Heart left ventricle (tissue), 16 donors: ENCODE data around the gene LAMA4. TPM values are rescaled to one million over a fixed set of nuclear protein-coding genes. Genes with fewer than 3 reads are reported as not detected.

ENCODE experiments used
- ATAC-seq, 4 donors: fragments of 200-7000 bp; cut with Tn5 transposase; one replicate each; pipeline ENCODE4 v1.9.1; 2020 to 2022; ENCODE audit warnings: moderate library complexity in 4 of 4, mild to moderate bottlenecking in 3 of 4, moderate number of reproducible peaks in 1 of 4
- DNase-seq, 5 donors: peaks; one replicate each; pipeline ENCODE4 v3.0.0-alpha.2; 2020
- H3K27ac ChIP-seq, 12 donors: fragments of 200-600 bp; sonication (generic) in 4 of 12; one replicate each; pipeline versions ENCODE4 v1.5.0 to v1.8.0; 2016 to 2022; ENCODE audit warnings: mild to moderate bottlenecking in 2 of 12
- H3K27me3 ChIP-seq, 9 donors: fragments of 200-600 bp; sonication (generic) in 2 of 9; one replicate each; pipeline versions ENCODE4 v1.5.1 to v1.8.0; 2016 to 2022; ENCODE audit warnings: mild to moderate bottlenecking in 3 of 9
- H3K36me3 ChIP-seq, 9 donors: fragments of 200-600 bp; sonication (generic) in 2 of 9; one replicate each; pipeline versions ENCODE4 v1.5.0 to v1.8.0; 2018 to 2022; ENCODE audit warnings: mild to moderate bottlenecking in 2 of 9
- H3K4me1 ChIP-seq, 12 donors: fragments of 200-600 bp; sonication (generic) in 4 of 12; one replicate each; pipeline versions ENCODE4 v1.5.0 to v1.8.0; 2016 to 2022; ENCODE audit warnings: mild to moderate bottlenecking in 3 of 12
- H3K4me3 ChIP-seq, 12 donors: fragments of 200-600 bp; sonication (generic) in 4 of 12; one replicate each; pipeline versions ENCODE4 v1.5.0 to v1.8.0; 2017 to 2022; ENCODE audit warnings: mild to moderate bottlenecking in 9 of 12, moderate library complexity in 4 of 12
- H3K9me3 ChIP-seq, 12 donors: fragments of 200-600 bp; sonication (generic) in 4 of 12; one replicate each; pipeline versions ENCODE4 v1.5.0 to v1.8.0; 2016 to 2022; ENCODE audit warnings: mild to moderate bottlenecking in 1 of 12
- CTCF ChIP-seq, 12 donors: fragments of 200-600 bp; sonication (generic) in 4 of 12; IDR thresholded peaks; one replicate each; pipeline versions ENCODE4 v1.5.0 to v1.8.0; 2018 to 2022; ENCODE audit warnings: antibody characterized with exemption in 12 of 12, mild to moderate bottlenecking in 5 of 12
- POLR2A ChIP-seq, 2 donors: fragments of 450-650 bp; IDR thresholded peaks; one replicate each; pipeline ENCODE4 v1.6.1; 2017; ENCODE audit warnings: antibody characterized with exemption in 2 of 2, mild to moderate bottlenecking in 2 of 2, moderate library complexity in 2 of 2
- WGBS, 4 donors: extraction: QIAGEN DNeasy Blood & Tissue Kit in 2 of 4; methylation state at CpG; one replicate each; pipeline versions ENCODE4 v1.1.5 to v1.1.7; 2013 to 2018; 5-methylcytosine and 5-hydroxymethylcytosine counted together
- intact Hi-C, 10 donors: fragments of 100-400 bp; cut with DNase I; formaldehyde crosslinking; loops; one replicate each; pipeline versions ENCODE4 v1.11.1 to v1.14.2; 2022
- polyA plus RNA-seq, 2 donors: library from polyadenylated mRNA; stranded (reverse); fragments of 200-250 nt; gene quantifications; one replicate each; pipeline ENCODE4 v1.2.3, GENCODE V29; 2013
- total RNA-seq, 9 donors: library from RNA; depleted of rRNA in 2 of 9; stranded (reverse); fragments of >200 nt in 2 of 9; fragmentation: NEBNext Ultra II Directional in 3 of 9; extraction: Animal tissue kit (Norgen Biotek cat#: 25700) in 3 of 9; gene quantifications; one replicate each; pipeline versions ENCODE4 v1.1.0 to v1.2.4, GENCODE V29; 2016 to 2023
- donor health status: ischemic (EF 13 %, LVEDD 7.1; RV severe dilation, severe dysfunction).
- donor health status: healthy with polysubstance abuse.
- donor health status: DM: no; HTN: yes; CAD: no.
- donor health status: DM: no; HTN: no; CAD: no.
- donor health status: ischemic (EF 25% LVEDD 6.9; RV normal size, moderate dysfunction).
- donor health status: ischemic (EF 25% LVEDD 5.7; RV mildly dilated, moderate dysfunction).
- donor health status: healthy.
- donor health status: DM: yes; HTN: yes; CAD: no.
- donor health status: ischemic (EF 35%, LVEDD 5.7; RV mildly dilated, moderate dysfunction).
- donor health status: nonischemic (EF 11% LVEDD 7.7; RV severe dilation, severe dysfunction).
- donor health status: DM: yes; HTN: yes; CAD: no.
- donor health status: PGD.
- donor health status: ischemic (EF 29% LVEDD 5.4; RV normal size, mild dysfunction).
- donor health status: nonischemic (EF 23%, LVEDD 6.1; RV moderate dilation, normal function).

The LAMA4 gene
- total and polyA plus RNA-seq, 11 donors = 23.8 to 132 (median 56.9) TPM

GRCh38 chr6:112197636-112198035, 56.7 kb downstream of the LAMA4 start:
- Histone ChIP-seq H3K27ac (peak overlapping the region in 8 of 12 donors; percentile 20 to 57 (median 38)), H3K36me3 (peaks cover 0 to 66% (median 9%) of the 10 kb centered on the region in 9 donors), H3K9me3 (no peaks in the 10 kb centered on the region), H3K27me3 (no peaks in the 10 kb centered on the region), H3K4me3 (no peak overlapping the region), H3K4me1 (peaks cover 0 to 60% (median 31%) of the 10 kb centered on the region in 12 donors)
- ATAC-seq = peak in 1 of 4 donors; percentile 28
- WGBS, 4 donors = 66 to 73% (median 67%) methylated on average over 2 of the region's 2 CpGs
- TF ChIP-seq CTCF (IDR thresholded peaks at IDR 0.05) (no peak), POLR2A (IDR thresholded peaks at IDR 0.05) (no peak)
- no peak for DNase-seq
- intact Hi-C loops = loop anchor here in 2 of 10 donors (5.0 to 10.0 kb wide), 2 partner anchors 57 to 65 kb away; partner anchors contain the start of gene LAMA4 (in 1 of the 2)

GRCh38 chr6:112196306-112196705, 58.1 kb downstream of the LAMA4 start:
- H3K27ac ChIP-seq = peak overlapping the region in 1 of 12 donors; percentile 7
- no peak overlapping the region for H3K4me3 ChIP-seq
- ATAC-seq = no peak
- intact Hi-C loops = loop anchor here in 2 of 10 donors (5.0 to 10.0 kb wide), 2 partner anchors 58 to 66 kb away; partner anchors contain the start of gene LAMA4 (in 1 of the 2)
- H3K27me3 ChIP-seq = no peaks in the 10 kb centered on the region
- WGBS, 4 donors = 42 to 84% (median 70%) methylated on average over 1 of the region's 1 CpG
- peaks cover 0 to 62% (median 29%) of the 10 kb centered on the region in 12 donors for H3K4me1 ChIP-seq
- H3K36me3 ChIP-seq = peaks cover 0 to 66% (median 14%) of the 10 kb centered on the region in 9 donors
- TF ChIP-seq CTCF (IDR thresholded peaks at IDR 0.05) (no peak), POLR2A (IDR thresholded peaks at IDR 0.05) (no peak)
- no peak for DNase-seq
- H3K9me3 ChIP-seq = no peaks in the 10 kb centered on the region

- H3K36me3 ChIP-seq = peaks cover 0 to 68% (median 13%) of the 10 kb centered on the region in 9 donors
- H3K4me3 ChIP-seq = no peak overlapping the region
- ATAC-seq (no peak), DNase-seq (no peak)
- peaks cover 0 to 65% (median 30%) of the 10 kb centered on the region in 12 donors for H3K4me1 ChIP-seq
- TF ChIP-seq CTCF (IDR thresholded peaks at IDR 0.05) (no peak), POLR2A (IDR thresholded peaks at IDR 0.05) (no peak)
- peak overlapping the region in 3 of 12 donors; percentile 9 to 32 (median 21) for H3K27ac ChIP-seq
- H3K27me3 ChIP-seq = no peaks in the 10 kb centered on the region
- WGBS, 4 donors = 87 to 97% (median 92%) methylated on average over 3 of the region's 3 CpGs
- H3K9me3 ChIP-seq = no peaks in the 10 kb centered on the region
- intact Hi-C loops = loop anchor here in 2 of 10 donors (5.0 to 10.0 kb wide), 2 partner anchors 60 to 67 kb away; partner anchors contain the start of gene LAMA4 (in 1 of the 2)
Observed at GRCh38 chr6:112195166-112195565, 59.2 kb downstream of the LAMA4 start.

- no peak for TF ChIP-seq POLR2A (IDR thresholded peaks at IDR 0.05)
- no peak for TF ChIP-seq CTCF (IDR thresholded peaks at IDR 0.05)
Observed at GRCh38 chr6:112194511-112194910, 59.9 kb downstream of the LAMA4 start.

More at GRCh38 chr6:112194511-112194910, 59.9 kb downstream of the LAMA4 start:
- Histone ChIP-seq H3K4me3 (no peak overlapping the region), H3K36me3 (peaks cover 0 to 68% (median 14%) of the 10 kb centered on the region in 9 donors), H3K27me3 (no peaks in the 10 kb centered on the region), H3K27ac (peak overlapping the region in 5 of 12 donors; percentile 19 to 47 (median 28)), H3K9me3 (no peaks in the 10 kb centered on the region), H3K4me1 (peaks cover 0 to 71% (median 32%) of the 10 kb centered on the region in 12 donors)
- no peak for ATAC-seq
- intact Hi-C loops = loop anchor here in 4 of 10 donors (5.0 to 10.0 kb wide), 3 partner anchors 58 to 83 kb away; partner anchors contain the start of gene LAMA4 (in 3 of the 4)
- no peak for DNase-seq
- WGBS, 4 donors = 86 to 98% (median 92%) methylated on average over 1 of the region's 1 CpG
